ENCODE measurements around the gene SNTG2. TPM values are rescaled to one million over a fixed set of nuclear protein-coding genes. Genes with fewer than 3 reads are reported as not detected.

The SNTG2 gene
- total and polyA plus RNA-seq, 10 of the 15 experiments (the other 5 are each of a cell fraction or from before 2014, with no cell fraction given) = not detected

- TF ChIP-seq EZH2 (IDR thresholded peaks at IDR 0.05; ENCODE audit: borderline replicate concordance, control insufficient read depth, low read depth, low read length) = no peak
- TF ChIP-seq, protein P1, sequence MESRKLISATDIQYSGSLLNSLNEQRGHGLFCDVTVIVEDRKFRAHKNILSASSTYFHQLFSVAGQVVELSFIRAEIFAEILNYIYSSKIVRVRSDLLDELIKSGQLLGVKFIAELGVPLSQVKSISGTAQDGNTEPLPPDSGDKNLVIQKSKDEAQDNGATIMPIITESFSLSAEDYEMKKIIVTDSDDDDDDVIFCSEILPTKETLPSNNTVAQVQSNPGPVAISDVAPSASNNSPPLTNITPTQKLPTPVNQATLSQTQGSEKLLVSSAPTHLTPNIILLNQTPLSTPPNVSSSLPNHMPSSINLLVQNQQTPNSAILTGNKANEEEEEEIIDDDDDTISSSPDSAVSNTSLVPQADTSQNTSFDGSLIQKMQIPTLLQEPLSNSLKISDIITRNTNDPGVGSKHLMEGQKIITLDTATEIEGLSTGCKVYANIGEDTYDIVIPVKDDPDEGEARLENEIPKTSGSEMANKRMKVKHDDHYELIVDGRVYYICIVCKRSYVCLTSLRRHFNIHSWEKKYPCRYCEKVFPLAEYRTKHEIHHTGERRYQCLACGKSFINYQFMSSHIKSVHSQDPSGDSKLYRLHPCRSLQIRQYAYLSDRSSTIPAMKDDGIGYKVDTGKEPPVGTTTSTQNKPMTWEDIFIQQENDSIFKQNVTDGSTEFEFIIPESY (IDR thresholded peaks at IDR 0.05) = no peak
- no peak for TF ChIP-seq RBBP5 (conservative IDR thresholded peaks at IDR 0.05)
- TF ChIP-seq MLLT1 (IDR thresholded peaks at IDR 0.05) = no peak
- no peak for TF ChIP-seq NRF1 (conservative IDR thresholded peaks at IDR 0.05; ENCODE audit: low read depth, low read length)
- TF ChIP-seq STAT1 (conservative IDR thresholded peaks at IDR 0.05) = no peak
- no peak for TF ChIP-seq NFYB (IDR thresholded peaks at IDR 0.05; ENCODE audit: insufficient read depth, low read depth, low read length)
- no peak for TF ChIP-seq IRF3 (IDR thresholded peaks at IDR 0.05)
- no peak for TF ChIP-seq ZNF217 (IDR thresholded peaks at IDR 0.05)
- no peak for TF ChIP-seq MEF2A (IDR thresholded peaks at IDR 0.05; ENCODE audit: insufficient read depth, low read depth, low read length)
These were observed 137.7 kb downstream of the SNTG2 start (continued) for GRCh38 chr2:1088192-1088860.
